ENCODE measurements around the gene SLC25A12. TPM values are rescaled to one million over a fixed set of nuclear protein-coding genes. Genes with fewer than 3 reads are reported as not detected.
"Not testable (repeated sequence)": the region's sequence is repeated elsewhere in the genome, so short reads cannot be mapped to it uniquely, and the experiment has no call there.

Gene SLC25A12
- total RNA-seq, 2 experiments from 2014 or later = 16.2 to 18.3 TPM

DNA sequence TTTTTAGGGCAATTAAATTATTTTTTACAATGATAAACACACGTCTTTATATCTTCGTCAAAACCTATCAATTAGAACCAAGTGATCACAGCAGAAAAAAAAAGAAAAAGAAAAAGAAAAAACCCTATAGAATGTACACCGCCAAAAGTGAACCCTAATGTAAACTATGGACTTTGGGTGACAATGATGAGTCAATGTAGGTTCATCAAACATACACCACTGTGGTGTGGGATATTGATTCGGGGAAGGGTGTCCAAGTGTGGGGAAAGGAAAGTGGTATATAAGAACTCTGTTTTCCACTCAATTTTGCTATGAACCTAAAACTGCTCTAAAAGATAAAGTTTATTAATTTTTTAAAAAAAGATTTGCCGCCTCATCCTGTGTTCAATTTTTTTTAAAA, 121.7 kb downstream of the SLC25A12 start:
- H3K27ac Mint-ChIP-seq = no peak overlapping the region
- H3K9me3 Mint-ChIP-seq = peaks cover 4% of the 10 kb centered on the region
- no peaks in the 10 kb centered on the region for H3K27me3 Mint-ChIP-seq
- ChIA-PET POLR2A (no interaction called here), CTCF (no interaction called here)
- H3K36me3 Mint-ChIP-seq (ENCODE audit: low read depth) = peaks cover 19% of the 10 kb centered on the region
- intact Hi-C loops (cut with micrococcal nuclease) = no loop called here
- ATAC-seq (no peak), DNase-seq (no peak)
- no peak overlapping the region for H3K4me3 Mint-ChIP-seq
- H3K4me1 Mint-ChIP-seq (ENCODE audit: low read depth) = no peaks in the 10 kb centered on the region
- TF ChIP-seq, protein P1, sequence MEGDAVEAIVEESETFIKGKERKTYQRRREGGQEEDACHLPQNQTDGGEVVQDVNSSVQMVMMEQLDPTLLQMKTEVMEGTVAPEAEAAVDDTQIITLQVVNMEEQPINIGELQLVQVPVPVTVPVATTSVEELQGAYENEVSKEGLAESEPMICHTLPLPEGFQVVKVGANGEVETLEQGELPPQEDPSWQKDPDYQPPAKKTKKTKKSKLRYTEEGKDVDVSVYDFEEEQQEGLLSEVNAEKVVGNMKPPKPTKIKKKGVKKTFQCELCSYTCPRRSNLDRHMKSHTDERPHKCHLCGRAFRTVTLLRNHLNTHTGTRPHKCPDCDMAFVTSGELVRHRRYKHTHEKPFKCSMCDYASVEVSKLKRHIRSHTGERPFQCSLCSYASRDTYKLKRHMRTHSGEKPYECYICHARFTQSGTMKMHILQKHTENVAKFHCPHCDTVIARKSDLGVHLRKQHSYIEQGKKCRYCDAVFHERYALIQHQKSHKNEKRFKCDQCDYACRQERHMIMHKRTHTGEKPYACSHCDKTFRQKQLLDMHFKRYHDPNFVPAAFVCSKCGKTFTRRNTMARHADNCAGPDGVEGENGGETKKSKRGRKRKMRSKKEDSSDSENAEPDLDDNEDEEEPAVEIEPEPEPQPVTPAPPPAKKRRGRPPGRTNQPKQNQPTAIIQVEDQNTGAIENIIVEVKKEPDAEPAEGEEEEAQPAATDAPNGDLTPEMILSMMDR (IDR thresholded peaks at IDR 0.05) = no peak

DNA sequence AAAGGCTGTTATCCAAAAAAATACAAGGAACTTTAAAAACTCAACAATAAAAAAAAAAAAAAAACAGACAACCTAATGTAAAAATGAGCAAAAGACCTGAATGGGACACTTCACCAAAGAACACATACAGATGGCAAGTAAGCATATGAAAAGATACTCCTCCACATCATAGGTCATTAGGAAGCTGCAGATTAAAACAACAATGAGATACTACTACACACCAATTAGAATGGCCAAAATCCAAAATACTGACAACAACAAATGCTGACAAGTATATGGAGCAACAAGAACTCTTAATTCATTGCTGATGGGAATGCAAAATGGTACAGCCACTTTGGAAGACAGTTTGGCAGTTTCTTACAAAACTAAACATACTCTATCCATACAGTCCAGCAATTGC, 122.6 kb downstream of the SLC25A12 start:
- no peak for DNase-seq
- H3K27ac Mint-ChIP-seq = no peak overlapping the region
- no peaks in the 10 kb centered on the region for H3K4me1 Mint-ChIP-seq (ENCODE audit: low read depth)
- intact Hi-C loops (cut with micrococcal nuclease) = no loop called here
- no peak for ATAC-seq
- H3K9me3 Mint-ChIP-seq = peaks cover 4% of the 10 kb centered on the region
- H3K36me3 Mint-ChIP-seq (ENCODE audit: low read depth) = peaks cover 18% of the 10 kb centered on the region
- H3K27me3 Mint-ChIP-seq = no peaks in the 10 kb centered on the region
- no peak overlapping the region for H3K4me3 Mint-ChIP-seq
- ChIA-PET POLR2A (no interaction called here), CTCF (no interaction called here)
- TF ChIP-seq, protein P1 (IDR thresholded peaks at IDR 0.05) = no peak

- Mint-ChIP-seq H3K4me3 (no peak overlapping the region), H3K9me3 (peaks cover 8% of the 10 kb centered on the region), H3K27ac (no peak overlapping the region), H3K36me3 (ENCODE audit: low read depth) (peaks cover 34% of the 10 kb centered on the region), H3K4me1 (ENCODE audit: low read depth) (no peaks in the 10 kb centered on the region), H3K27me3 (no peaks in the 10 kb centered on the region)
- no peak for ATAC-seq
- POLR2A ChIA-PET = no interaction called here
- no peak for DNase-seq
- TF ChIP-seq, protein P1 (IDR thresholded peaks at IDR 0.05) = no peak
- CTCF ChIA-PET = no interaction called here
- intact Hi-C loops (cut with micrococcal nuclease) = no loop called here
These were observed 130.4 kb downstream of the SLC25A12 start for GRCh38 chr2:171763602-171764001.

DNA sequence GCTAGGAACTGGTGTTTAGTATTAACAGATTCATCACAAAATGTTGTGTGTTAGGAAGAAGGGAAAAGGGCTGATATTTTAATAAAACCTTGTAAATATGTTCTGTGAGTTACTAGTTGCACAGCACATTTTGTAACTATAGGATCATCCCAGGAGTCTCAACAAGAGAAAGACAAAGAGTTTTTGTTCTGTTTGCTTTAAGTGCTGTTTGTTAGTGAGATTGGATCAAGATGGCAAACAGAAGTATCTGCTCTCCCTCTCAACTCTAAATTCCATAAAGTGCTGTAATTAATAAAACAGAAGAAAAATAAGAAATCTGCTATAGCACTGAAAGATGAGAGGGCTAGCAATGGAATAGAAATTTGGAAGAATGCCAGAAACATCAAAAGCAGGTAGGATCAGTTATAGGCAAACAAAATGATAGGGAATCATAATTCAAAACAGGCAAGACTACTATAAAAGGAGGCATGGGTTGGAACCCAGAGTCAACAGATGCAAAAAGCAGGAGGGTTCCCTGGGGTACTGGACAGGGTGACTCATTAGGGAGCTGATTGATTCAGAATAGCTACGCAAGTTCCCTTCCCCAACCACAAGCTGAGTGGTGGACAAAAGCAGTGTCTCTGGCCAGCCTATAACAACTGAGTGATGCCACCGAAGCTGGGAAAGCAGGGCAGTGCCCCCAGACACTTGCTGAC, 131.0 kb downstream of the SLC25A12 start:
- Mint-ChIP-seq H3K27ac (no peak overlapping the region), H3K36me3 (ENCODE audit: low read depth) (peaks cover 40% of the 10 kb centered on the region), H3K4me3 (no peak overlapping the region), H3K4me1 (ENCODE audit: low read depth) (no peaks in the 10 kb centered on the region), H3K9me3 (peaks cover 14% of the 10 kb centered on the region), H3K27me3 (no peaks in the 10 kb centered on the region)
- POLR2A ChIA-PET = no interaction called here
- DNase-seq (no peak), ATAC-seq (no peak)
- TF ChIP-seq, protein P1 (IDR thresholded peaks at IDR 0.05) = no peak
- intact Hi-C loops (cut with micrococcal nuclease) = no loop called here
- CTCF ChIA-PET = no interaction called here

- H3K27me3 Mint-ChIP-seq; intact Hi-C loops (cut with micrococcal nuclease); H3K4me3 Mint-ChIP-seq; H3K4me1 Mint-ChIP-seq (ENCODE audit: low read depth); H3K27ac Mint-ChIP-seq; DNase-seq; ATAC-seq; CTCF ChIA-PET: not testable (repeated sequence)
- H3K36me3 Mint-ChIP-seq (ENCODE audit: low read depth) = peaks cover 55% of the 10 kb centered on the region
- POLR2A ChIA-PET = interaction anchor here (1.5 kb wide), 1 partner anchor 13 kb away, joined by 3 read pairs; no protein-coding TSS in a partner anchor
- H3K9me3 Mint-ChIP-seq = peaks cover 18% of the 10 kb centered on the region
These were observed 132.9 kb downstream of the SLC25A12 start for GRCh38 chr2:171761176-171761575.

DNA sequence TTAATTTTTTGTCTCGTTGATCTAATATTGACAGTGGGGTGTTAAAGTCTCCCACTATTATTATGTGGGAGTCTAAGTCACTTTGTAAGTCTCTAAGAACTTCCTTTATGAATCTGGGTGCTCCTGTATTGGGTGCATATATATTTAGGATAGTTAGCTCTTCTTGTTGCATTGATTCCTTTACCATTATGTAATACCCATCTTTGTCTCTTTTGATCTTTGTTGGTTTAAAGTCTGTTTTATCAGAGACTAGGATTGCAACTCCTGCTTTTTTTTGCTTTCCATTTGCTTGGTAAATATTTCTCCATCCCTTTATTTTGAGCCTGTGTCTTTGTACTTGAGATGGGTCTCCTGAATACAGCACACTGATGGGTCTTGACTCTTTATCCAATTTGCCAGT, 135.3 kb downstream of the SLC25A12 start:
- H3K9me3 Mint-ChIP-seq = peaks cover 21% of the 10 kb centered on the region
- ATAC-seq; DNase-seq; intact Hi-C loops (cut with micrococcal nuclease); H3K4me1 Mint-ChIP-seq (ENCODE audit: low read depth); H3K27ac Mint-ChIP-seq; H3K27me3 Mint-ChIP-seq; CTCF ChIA-PET; H3K4me3 Mint-ChIP-seq; POLR2A ChIA-PET: not testable (repeated sequence)
- peaks cover 64% of the 10 kb centered on the region for H3K36me3 Mint-ChIP-seq (ENCODE audit: low read depth)
